NCI-H146 (cell line): ENCODE data around the gene ADAMTS3.
"Not testable (repeated sequence)": the region's sequence is repeated elsewhere in the genome, so short reads cannot be mapped to it uniquely, and the experiment has no call there.

Source experiments
- DNase-seq: peaks from one replicate; lab custom pipeline; 2025; lab: John Stamatoyannopoulos, UW

ADAMTS3 gene

GRCh38 chr4:72468904-72469502, 100.0 kb downstream of the ADAMTS3 start:
- no peak for DNase-seq

- DNase-seq: no peak
These were observed 101.4 kb downstream of the ADAMTS3 start for GRCh38 chr4:72467633-72468032.

GRCh38 chr4:72463724-72464123, 105.3 kb downstream of the ADAMTS3 start:
- DNase-seq: no peak

- no peak for DNase-seq
These were observed 111.9 kb downstream of the ADAMTS3 start for GRCh38 chr4:72457158-72457557.

GRCh38 chr4:72451349-72451748, 117.7 kb downstream of the ADAMTS3 start:
- no peak for DNase-seq

GRCh38 chr4:72449705-72450104, 119.3 kb downstream of the ADAMTS3 start:
- no peak for DNase-seq

- DNase-seq: no peak
These were observed 120.8 kb downstream of the ADAMTS3 start for GRCh38 chr4:72448231-72448630.

GRCh38 chr4:72446353-72447055, 122.5 kb downstream of the ADAMTS3 start:
- no peak for DNase-seq

GRCh38 chr4:72444092-72444491, 124.9 kb downstream of the ADAMTS3 start:
- DNase-seq: no peak

- DNase-seq: no peak
These were observed 126.3 kb downstream of the ADAMTS3 start for GRCh38 chr4:72442715-72443114.

GRCh38 chr4:72442147-72442546, 126.9 kb downstream of the ADAMTS3 start:
- no peak for DNase-seq

GRCh38 chr4:72440386-72440785, 128.6 kb downstream of the ADAMTS3 start:
- DNase-seq: no peak

- no peak for DNase-seq
These were observed 136.0 kb downstream of the ADAMTS3 start for GRCh38 chr4:72432975-72433374.

- no peak for DNase-seq
These were observed 136.7 kb downstream of the ADAMTS3 start for GRCh38 chr4:72432282-72432681.

GRCh38 chr4:72430988-72431387, 138.0 kb downstream of the ADAMTS3 start:
- DNase-seq: no peak

- no peak for DNase-seq
These were observed 139.0 kb downstream of the ADAMTS3 start for GRCh38 chr4:72430050-72430449.

GRCh38 chr4:72429397-72429889, 139.6 kb downstream of the ADAMTS3 start:
- no peak for DNase-seq

- DNase-seq: no peak
These were observed 142.0 kb downstream of the ADAMTS3 start for GRCh38 chr4:72427057-72427456.

- not testable (repeated sequence) for DNase-seq
These were observed 143.1 kb downstream of the ADAMTS3 start for GRCh38 chr4:72425908-72426307.

- DNase-seq: no peak
These were observed 145.0 kb downstream of the ADAMTS3 start for GRCh38 chr4:72424006-72424405.

GRCh38 chr4:72422416-72422815, 146.6 kb downstream of the ADAMTS3 start:
- DNase-seq: no peak

- DNase-seq: no peak
These were observed 150.6 kb downstream of the ADAMTS3 start for GRCh38 chr4:72418458-72418857.

GRCh38 chr4:72410158-72410557, 158.9 kb downstream of the ADAMTS3 start:
- no peak for DNase-seq

- DNase-seq: no peak
These were observed 160.5 kb downstream of the ADAMTS3 start for GRCh38 chr4:72408568-72408967.
